Measurements from ENCODE around the gene MSANTD1. TPM values are rescaled to one million over a fixed set of nuclear protein-coding genes. Genes with fewer than 3 reads are reported as not detected.

MSANTD1 gene
- polyA plus RNA-seq, 1 experiment: 0.10 TPM

DNA sequence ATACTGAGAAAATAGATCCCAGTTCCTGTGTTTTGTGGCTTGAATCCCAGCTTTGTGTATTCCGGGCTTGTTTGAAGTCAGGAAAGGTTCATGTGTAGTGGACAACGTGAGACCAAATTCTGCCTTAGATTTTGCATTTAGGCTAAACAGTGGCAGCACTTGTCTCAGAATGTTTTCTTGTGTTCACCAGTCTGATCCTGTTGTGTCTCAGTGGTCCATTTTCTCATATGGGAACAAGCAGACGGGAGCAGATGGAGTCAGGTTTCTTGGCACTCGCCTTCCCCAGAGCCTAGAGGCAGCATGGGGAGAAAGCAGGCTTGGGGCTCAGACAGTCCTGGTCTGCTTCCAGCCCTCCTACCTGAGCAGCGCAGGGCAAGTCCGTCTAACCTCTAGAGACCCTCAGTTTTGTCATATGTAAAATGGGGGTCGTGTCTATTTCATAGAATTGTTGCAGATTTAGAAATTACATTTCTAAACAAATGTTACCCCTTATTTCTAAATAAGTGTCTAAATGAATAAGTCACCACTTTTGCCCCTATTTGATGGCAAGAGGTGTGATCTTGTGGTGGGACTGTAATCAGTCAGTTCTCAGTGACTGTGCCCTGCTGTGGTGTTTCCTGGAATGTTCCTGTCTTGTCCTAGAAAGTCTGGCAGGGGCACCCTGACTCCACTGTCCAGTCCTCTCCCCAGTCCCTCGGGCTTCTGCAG is 28.3 kb upstream of the MSANTD1 start:
- ChIA-PET CTCF (interaction anchor here (1.0 kb wide), 2 partner anchors 16 to 31 kb away, joined by 3 read pairs; no protein-coding TSS in a partner anchor), POLR2A (no interaction called here)
- DNase-seq (ENCODE audit: low read depth): no peak
- no peak overlapping the region for H3K4me3 ChIP-seq (ENCODE audit: low read depth, low read length)
- H3K27me3 ChIP-seq (ENCODE audit: control insufficient read depth, insufficient read depth, low read length): no peaks in the 10 kb centered on the region
- TF ChIP-seq, protein P1, sequence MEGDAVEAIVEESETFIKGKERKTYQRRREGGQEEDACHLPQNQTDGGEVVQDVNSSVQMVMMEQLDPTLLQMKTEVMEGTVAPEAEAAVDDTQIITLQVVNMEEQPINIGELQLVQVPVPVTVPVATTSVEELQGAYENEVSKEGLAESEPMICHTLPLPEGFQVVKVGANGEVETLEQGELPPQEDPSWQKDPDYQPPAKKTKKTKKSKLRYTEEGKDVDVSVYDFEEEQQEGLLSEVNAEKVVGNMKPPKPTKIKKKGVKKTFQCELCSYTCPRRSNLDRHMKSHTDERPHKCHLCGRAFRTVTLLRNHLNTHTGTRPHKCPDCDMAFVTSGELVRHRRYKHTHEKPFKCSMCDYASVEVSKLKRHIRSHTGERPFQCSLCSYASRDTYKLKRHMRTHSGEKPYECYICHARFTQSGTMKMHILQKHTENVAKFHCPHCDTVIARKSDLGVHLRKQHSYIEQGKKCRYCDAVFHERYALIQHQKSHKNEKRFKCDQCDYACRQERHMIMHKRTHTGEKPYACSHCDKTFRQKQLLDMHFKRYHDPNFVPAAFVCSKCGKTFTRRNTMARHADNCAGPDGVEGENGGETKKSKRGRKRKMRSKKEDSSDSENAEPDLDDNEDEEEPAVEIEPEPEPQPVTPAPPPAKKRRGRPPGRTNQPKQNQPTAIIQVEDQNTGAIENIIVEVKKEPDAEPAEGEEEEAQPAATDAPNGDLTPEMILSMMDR (IDR thresholded peaks at IDR 0.05; ENCODE audit: insufficient read depth, low read depth, low read length): no peak
- H3K36me3 ChIP-seq (ENCODE audit: control insufficient read depth, insufficient read depth, low read length): peaks cover 42% of the 10 kb centered on the region

DNA sequence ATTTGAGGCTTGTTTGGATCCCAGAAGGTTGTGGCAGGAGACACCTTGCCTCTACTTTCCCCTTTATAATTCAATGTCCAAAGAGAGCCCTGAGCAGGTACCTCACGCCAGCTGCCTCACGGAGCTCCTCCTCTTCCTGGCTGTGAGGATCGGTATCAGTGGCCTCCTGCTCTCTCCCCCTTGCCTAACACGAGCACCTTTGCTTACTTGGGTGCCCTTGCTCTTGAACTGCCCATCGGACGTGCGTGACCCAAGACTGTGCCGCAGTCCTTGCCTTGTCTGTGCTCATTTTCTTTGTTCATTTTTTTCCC is 27.8 kb upstream of the MSANTD1 start:
- ChIA-PET POLR2A (no interaction called here), CTCF (interaction anchor here (1.0 kb wide), 1 partner anchor 31 kb away, joined by 3 read pairs; no protein-coding TSS in a partner anchor)
- Histone ChIP-seq H3K27me3 (ENCODE audit: control insufficient read depth, insufficient read depth, low read length) (no peaks in the 10 kb centered on the region), H3K4me3 (ENCODE audit: low read depth, low read length) (no peak overlapping the region), H3K36me3 (ENCODE audit: control insufficient read depth, insufficient read depth, low read length) (peaks cover 37% of the 10 kb centered on the region)
- DNase-seq (ENCODE audit: low read depth): no peak
- TF ChIP-seq, protein P1 (IDR thresholded peaks at IDR 0.05; ENCODE audit: insufficient read depth, low read depth, low read length): no peak

- no peaks in the 10 kb centered on the region for H3K27me3 ChIP-seq (ENCODE audit: control insufficient read depth, insufficient read depth, low read length)
- POLR2A ChIA-PET: no interaction called here
Observed at GRCh38 chr4:3221996-3222395, 27.0 kb upstream of the MSANTD1 start.

DNA sequence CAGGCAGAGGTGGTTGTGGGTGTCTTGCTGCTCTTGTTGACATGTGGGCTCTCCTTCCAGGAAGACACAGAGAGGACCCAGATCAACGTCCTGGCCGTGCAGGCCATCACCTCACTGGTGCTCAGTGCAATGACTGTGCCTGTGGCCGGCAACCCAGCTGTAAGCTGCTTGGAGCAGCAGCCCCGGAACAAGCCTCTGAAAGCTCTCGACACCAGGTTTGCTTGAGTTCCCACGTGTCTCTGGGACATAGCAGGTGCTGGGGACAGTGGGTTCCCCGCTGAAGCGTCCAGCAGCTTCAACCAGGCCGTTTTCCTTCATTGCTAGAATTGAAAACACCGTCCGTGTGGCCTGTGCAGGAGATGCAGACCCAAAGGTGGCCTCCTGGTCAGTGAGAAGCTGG is 25.6 kb upstream of the MSANTD1 start:
- Histone ChIP-seq H3K27me3 (ENCODE audit: control insufficient read depth, insufficient read depth, low read length) (no peaks in the 10 kb centered on the region), H3K36me3 (ENCODE audit: control insufficient read depth, insufficient read depth, low read length) (peaks cover 33% of the 10 kb centered on the region), H3K4me3 (ENCODE audit: low read depth, low read length) (no peak overlapping the region)
- TF ChIP-seq, protein P1 (IDR thresholded peaks at IDR 0.05; ENCODE audit: insufficient read depth, low read depth, low read length): no peak
- ChIA-PET CTCF (interaction anchor here (0.6 to 1.6 kb wide), 2 partner anchors 13 to 27 kb away, joined by 3 to 4 read pairs; no protein-coding TSS in a partner anchor), POLR2A (no interaction called here)
- no peak for DNase-seq (ENCODE audit: low read depth)

More at GRCh38 chr4:3221996-3222395, 27.0 kb upstream of the MSANTD1 start:
- CTCF ChIA-PET: interaction anchor here (1.6 kb wide), 1 partner anchor 15 kb away, joined by 4 read pairs; no protein-coding TSS in a partner anchor
- TF ChIP-seq, protein P1 (IDR thresholded peaks at IDR 0.05; ENCODE audit: insufficient read depth, low read depth, low read length): no peak
- DNase-seq (ENCODE audit: low read depth): no peak
- no peak overlapping the region for H3K4me3 ChIP-seq (ENCODE audit: low read depth, low read length)
- peaks cover 37% of the 10 kb centered on the region for H3K36me3 ChIP-seq (ENCODE audit: control insufficient read depth, insufficient read depth, low read length)

- ChIA-PET CTCF (interaction anchor here (0.6 to 2.0 kb wide), 2 partner anchors 19 to 27 kb away, joined by 3 to 6 read pairs; no protein-coding TSS in a partner anchor), POLR2A (no interaction called here)
- TF ChIP-seq, protein P1 (IDR thresholded peaks at IDR 0.05; ENCODE audit: insufficient read depth, low read depth, low read length): no peak
- peaks cover 32% of the 10 kb centered on the region for H3K36me3 ChIP-seq (ENCODE audit: control insufficient read depth, insufficient read depth, low read length)
- H3K4me3 ChIP-seq (ENCODE audit: low read depth, low read length): no peak overlapping the region
- no peaks in the 10 kb centered on the region for H3K27me3 ChIP-seq (ENCODE audit: control insufficient read depth, insufficient read depth, low read length)
- DNase-seq (ENCODE audit: low read depth): no peak
Observed at GRCh38 chr4:3223956-3224748, 24.8 kb upstream of the MSANTD1 start.

Measured in BJ (cell line).